GF-D8 (cell line): ENCODE data around the gene ATG7.
A peak's percentile ranks its signal among the peaks of the same experiment; 100 is the strongest.

Experiments
- DNase-seq: peaks from one replicate; lab custom pipeline; 2025; lab: John Stamatoyannopoulos, UW

The ATG7 gene

DNA sequence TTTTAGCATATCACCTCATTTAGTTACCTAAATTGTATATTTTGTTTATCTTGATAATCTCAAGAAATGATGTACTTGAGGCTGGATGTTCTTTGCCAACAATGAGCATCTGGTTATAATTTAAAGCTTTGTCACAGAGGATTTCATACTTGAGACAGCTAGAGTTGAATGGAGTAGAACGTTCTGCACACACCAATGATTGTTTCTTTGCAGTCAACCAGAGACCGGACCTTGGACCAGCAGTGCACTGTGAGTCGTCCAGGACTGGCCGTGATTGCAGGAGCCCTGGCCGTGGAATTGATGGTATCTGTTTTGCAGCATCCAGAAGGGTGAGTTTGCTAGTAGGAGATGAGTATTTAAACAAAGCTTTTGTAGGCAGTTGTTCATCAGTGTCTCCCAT lies 90.4 kb downstream of the ATG7 start:
- no peak for DNase-seq

DNA sequence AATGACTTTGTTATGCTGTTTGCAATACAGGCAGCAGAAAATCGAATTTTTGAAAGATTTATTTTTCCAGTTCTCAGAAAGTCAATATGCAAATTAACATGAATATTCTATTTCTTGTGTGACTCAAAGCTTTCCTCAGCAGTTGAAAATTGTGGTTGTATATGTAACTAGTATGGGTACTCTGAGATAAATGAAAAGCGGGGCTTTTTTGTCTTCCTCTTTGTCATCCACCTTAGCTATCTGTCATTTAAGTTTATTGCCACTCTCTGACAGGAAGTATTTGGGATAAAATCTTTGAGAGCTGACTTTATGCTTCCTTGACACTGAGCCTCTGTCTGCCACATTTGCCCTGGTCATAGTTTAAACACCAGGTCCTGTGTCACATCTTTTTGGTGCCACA lies 91.5 kb downstream of the ATG7 start:
- no peak for DNase-seq

DNA sequence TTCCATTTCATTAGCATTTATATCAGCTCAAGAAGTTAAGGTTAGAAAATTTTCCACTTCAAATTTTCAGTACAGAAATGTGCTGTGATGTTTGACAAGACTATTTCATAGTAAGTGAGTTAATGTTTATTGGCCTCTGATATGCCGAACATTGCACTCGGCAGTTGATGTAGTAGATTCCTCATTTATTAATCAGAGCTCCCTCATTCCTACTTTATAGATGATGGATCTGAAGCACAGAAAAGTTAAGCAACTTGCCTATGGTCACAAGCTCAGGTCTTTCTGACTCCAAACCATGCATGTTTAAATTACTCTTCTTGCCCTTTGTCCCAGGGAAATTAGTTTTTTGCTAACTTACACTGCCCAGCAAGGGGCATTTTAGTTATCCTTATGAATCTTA lies 92.0 kb downstream of the ATG7 start:
- DNase-seq = no peak

DNA sequence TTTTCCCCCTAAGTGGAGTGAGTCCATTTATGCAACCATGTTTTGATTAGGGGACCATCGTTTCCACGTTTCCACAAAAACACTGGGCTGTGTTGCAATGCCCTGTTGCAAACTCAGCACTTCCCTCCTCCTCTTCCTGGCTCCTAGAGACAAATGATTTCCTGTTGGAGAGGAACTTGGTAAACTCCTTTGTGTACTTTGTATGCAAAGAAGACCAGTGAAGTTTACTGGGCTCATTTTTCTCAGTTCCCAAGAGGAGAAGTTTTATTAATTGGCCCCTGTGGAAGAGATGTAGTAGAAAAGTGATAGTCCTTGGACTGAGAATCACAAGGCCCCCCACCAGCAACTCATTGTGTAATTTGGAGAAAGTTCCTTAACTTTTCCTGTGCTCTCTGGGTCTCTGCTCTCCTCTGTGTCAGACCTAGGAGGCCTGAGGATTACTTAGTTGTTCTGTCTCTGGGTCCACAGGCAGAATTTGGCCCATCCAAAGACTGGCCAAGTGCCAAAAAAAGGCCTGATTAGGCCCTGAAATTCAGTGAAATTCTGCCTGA lies 95.0 kb downstream of the ATG7 start:
- peak; percentile 47 for DNase-seq

DNA sequence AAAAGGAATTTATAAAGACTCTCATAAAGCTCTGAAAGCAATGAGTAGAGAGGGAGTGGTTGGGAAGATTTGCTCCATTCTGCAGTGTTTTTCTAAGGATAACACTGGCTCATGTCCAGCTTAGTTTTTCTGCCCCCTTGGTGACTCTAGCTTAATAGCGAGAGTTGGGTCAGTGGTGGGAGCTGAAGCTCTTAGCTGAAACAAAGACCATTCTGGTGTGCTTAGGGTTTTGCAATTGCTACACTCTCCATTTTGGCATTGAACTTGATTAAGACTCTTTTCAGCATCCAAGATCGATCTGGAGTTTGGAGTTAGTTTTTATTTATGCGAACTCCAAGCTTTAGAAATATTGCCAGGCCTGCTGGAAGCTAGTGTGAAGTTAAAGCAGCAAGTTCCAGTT lies 98.0 kb downstream of the ATG7 start:
- no peak for DNase-seq

DNA sequence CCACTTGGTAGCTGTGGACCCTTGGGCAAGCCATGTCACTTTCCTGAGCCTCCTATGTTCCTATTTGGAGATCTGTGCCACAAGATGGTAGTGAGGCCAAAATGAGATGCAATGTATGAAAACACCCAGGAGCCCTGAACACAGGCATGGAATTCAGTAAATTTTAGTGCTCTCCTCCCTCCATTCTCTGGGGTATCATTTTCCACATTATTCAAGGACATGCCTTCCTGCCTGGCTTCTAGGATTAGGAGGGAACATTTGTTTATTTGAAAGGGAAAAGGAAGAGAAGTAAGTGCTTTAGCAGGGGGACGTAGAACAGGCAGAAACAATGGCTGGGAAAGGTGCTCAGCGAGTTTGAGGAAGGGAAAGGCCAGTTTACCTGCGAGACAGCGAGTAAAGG lies 98.8 kb downstream of the ATG7 start:
- no peak for DNase-seq

DNA sequence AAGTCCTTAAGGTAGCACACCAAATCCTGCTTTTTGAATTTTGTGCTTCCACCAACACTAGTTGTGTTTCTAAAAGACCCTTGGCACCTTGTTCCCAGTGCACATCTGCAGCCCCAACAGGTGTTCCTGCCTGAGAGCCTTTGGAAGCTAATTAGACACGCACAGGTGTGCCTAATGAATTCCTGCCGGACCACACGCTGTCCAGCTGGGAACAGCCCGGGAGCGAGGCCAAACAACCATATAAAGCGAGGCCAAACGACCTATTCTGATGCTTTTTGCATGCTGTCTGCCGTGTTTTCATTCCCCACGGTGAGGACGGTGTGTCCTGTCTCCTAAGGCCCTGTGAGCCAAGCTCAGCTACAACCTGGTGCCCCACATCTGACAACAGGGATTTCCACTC lies 99.5 kb downstream of the ATG7 start:
- DNase-seq = no peak

DNA sequence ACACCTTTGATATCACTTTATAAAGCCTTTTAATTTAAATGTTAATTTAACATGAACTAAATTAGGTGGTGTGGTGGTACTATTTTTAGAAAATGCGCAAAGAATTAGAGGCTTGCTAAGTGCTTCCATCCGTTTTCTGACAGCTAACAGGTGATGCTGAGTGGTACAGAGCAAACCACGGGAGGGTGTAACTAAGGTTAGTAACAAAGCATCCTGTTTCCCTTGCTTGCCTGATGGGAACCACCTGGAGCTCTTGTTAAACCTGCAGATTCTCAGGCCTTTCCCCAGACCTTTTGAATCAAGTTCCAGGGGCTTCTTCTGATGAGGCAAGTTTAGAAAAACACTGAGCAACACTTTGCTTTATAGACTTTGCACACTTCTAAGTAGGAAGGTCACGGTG lies 101.0 kb downstream of the ATG7 start:
- no peak for DNase-seq

DNA sequence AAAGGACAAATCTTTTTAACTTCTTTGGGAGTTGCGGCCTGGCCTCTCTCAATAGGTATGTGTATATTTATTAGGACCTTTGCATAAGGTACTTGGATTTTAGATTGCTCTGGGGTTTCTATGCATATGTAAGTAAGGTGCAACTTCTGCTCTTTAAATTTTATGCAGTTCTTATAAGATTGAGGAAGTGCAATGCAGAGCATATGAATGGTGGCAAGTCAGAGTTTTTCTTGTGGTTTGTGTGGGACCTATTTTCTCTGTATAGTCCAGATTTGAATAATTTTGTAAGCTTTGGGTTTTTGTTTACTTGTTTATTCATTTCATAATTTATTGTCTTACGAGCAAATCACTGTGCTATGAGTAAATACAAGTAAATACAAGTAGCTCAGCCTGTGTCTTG lies 101.5 kb downstream of the ATG7 start:
- DNase-seq = no peak

DNA sequence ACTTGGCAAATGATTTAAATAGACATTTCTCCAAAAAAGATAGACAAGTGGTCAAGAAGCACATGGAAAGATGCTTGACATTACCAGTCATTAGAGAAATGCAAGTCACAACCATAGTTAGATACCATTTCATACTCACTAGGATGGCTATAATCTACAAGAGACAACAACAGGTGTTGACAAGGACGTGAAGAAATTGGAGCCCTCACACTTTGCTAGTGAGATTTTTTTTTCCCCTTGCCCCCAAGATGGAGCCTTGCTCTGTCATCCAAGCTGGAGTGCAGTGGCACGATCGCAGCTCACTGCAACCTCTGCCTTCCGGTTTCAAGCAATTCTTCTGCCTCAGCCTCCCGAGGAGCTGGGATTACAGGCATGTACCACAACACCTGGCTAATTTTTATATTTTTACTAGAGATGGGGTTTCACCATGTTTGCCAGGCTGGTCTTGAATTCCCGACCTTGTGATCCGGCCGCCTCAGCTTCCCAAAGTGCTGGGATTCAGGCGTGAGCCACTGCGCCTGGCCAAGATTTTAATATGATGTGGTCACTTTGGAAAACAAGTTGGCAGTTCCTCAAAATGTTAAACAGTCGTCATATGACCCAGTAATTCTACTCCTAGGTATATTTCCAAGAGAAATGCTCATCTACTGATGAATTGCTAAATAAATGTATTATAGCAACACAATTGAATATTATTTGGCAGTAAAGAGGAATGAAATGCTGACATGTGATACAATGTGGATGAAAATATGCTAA lies 103.3 kb downstream of the ATG7 start:
- DNase-seq = no peak

DNA sequence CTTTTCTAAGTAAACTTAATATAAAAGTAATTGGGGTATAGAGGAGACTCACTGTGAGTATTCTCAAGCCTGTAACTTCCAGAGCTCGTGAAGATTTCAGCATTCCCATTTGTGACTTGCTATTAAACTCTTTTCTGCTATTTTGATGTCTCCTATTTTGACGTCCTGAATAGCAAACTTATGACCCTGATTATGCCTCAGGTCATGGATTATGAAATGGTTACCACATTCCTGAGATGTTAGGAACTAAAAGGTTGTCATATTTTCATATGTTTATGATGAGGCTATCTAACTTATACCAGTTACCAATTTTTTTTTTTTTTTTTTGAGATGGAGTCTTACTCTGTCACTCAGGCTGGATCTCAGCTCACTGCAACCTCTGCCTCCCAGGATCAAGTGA lies 105.5 kb downstream of the ATG7 start:
- DNase-seq = no peak

DNA sequence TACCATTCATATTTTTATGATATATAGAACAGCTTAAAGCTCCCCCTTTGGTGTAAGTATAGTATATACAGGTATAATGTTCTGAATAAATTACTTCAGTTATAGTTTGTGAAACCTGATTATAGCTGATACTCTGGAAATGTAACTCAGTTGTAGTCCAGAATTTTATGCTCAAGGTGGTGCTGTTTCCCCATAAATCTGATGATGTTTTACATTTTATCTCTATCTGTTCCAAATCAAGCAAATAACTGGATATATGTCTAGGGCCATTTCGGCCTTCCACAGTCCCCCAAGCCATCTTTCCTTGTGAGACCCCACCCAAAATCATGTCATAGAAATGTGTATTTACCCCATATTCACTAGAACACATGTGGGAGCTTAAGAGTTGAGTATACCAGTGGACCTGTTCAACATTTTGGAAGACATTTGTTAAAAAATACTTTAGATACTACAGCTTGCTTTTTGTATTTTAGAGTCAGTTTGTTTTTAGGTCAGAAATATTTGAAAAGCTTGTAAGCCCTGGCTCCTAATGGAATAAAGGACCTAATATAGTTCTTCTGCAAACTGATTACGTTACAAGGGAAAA lies 107.1 kb downstream of the ATG7 start:
- DNase-seq = peak; percentile 12

DNA sequence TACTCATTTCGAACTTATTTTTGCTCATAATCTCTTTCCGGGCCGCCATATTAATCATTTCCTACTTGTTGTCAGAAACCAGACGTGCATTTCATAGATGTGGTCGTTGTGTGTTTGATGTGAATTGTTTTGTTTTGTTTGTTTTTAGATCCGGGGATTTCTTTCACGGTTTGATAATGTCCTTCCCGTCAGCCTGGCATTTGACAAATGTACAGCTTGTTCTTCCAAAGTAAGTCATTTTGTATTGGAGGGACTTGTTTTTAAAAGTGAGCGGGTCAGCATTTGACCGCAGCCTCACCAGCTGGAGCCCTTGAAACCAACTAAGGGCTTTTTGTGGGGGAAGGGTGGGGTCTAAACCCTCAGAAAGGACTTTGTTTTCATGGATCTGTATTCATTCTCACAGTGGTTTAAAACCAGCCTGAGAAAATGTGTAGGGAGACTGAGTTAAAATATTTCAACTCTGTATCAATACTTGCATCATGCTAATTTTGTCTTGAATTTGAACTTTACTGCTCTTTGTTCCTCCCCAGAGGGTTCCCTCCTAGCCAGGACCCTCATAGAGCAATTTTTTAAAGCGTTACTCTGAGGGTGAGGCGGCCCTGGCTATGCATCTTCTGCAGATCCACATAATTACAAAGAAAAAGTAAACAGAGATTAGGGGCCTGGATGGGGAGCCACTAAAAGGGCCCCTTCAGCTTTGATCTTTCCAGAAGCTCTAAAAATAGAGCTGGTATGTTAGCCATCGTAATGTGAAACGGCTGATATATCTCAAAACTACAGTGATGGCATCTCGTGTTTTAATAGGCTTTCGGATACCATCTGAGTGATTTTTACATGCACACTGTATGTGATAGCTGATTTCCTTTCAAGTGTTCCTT lies 107.9 kb downstream of the ATG7 start:
- DNase-seq = no peak

DNA sequence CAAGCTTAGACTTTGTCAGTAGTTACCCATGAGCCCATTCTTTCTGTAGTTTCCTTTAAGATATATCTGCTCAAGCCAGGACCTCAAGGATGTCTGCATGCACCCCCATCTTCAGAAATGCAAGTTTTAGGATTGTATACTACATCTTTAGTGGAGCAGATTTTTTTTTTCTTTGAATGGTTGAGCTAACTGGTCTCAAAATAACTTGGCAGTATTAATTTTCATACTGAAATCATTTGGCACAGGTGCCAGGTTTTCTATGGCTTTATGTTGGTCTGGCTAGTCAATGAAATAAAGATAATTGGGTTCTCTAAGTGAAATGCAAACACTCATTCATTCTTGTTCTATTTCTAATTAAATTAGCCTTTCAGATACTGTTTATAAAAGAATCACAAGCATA lies 108.9 kb downstream of the ATG7 start:
- DNase-seq = no peak

DNA sequence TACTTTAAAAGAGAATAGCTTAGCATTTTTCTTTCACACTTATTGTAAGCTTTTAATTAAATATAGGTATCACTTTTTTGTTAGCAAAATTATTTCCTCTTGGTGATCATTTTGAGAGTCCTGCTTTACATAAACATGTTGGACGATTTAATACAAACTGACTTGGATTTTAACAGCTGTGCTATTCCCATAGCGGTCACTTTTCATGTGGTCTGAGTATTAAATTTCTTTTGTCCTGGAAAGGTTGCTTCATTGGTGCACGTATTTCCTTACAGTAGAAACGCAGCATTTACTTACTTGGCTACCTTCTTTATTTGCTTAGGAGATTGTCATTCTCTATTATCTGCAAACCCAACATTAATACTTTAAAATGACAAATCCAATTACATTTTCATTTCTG lies 109.4 kb downstream of the ATG7 start:
- DNase-seq = no peak

DNA sequence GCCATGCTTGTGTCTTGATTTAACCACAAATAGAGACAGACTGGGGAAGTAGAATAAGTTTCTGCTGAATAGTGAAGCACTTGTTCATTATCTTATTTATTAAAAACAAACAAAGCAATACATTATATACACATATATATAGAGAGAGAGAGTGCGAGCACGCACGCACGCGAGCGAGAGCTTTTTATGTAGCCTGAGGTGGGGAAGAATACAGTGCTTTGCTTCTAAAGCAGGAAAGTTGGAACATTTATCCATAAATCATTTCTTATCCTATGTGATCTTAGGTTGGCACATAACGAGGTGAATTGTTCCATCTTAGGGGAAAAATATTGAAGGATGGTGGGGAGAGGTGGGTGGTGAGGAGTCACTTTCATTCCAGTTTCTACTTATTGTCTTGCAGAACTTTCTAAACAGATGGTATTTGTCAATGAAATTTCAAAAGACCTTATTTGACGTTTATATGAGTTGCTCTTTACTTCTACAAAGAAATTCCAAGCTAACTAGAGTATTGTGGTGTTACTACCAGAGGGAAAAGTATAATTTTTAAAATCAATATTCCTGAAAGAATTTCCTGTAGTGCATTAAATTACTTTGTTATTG lies 110.0 kb downstream of the ATG7 start:
- no peak for DNase-seq

DNA sequence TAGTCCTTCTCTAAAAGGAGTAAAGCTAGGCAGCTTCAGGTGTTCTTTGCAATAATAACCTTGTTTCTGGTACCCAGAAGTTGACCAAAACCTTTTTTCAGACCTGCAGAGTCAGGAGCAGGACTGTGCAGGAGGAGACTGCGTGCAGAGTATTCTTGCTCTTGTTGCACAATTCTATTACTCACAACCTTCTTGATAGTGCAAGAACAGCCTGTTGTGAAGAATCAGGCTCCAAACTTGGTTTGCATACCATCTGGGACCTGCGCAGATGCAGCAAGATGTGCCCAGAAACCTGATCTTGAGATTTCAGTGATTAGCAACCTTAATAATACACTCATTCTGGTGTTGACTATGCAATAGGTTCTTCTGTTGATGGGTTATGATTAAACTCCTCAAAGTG lies 111.9 kb downstream of the ATG7 start:
- no peak for DNase-seq

DNA sequence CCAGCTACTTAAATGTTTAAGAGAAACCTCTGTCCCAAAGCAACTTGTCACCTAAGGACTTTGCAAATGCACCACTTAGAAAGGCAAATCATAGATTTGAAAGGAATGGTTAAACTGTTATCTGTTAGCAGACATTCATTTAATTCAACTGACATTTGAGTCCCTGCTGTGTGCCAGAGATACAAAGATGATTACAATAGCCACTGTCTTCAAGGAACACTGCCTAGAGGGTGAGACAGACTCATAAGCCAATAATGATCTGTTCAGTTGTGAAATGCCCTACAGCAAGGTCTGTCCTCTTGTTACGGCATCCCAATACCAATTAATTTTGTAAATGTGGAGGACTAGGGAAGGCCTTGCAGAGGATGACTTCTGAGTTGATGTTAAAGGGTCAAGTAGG lies 113.1 kb downstream of the ATG7 start:
- no peak for DNase-seq

DNA sequence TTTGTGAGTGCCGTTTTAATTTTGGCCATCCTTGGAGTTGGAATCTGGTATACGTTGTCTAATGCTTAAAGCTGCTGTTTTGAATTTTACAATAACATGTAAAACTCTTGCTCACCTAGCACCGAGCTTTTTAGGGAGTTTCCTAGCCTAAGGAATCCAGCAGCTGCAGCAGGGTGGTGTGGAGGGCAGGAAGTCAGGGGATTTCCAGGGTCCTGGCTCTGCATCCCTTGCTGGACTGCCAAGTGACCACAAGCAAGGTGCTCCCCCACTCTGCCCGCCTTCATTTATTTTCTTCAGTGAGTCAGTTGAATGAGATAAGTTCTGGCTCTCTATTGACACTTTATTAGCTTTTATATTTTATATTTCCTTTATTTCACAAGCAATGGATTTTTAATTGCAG lies 113.7 kb downstream of the ATG7 start:
- no peak for DNase-seq

DNA sequence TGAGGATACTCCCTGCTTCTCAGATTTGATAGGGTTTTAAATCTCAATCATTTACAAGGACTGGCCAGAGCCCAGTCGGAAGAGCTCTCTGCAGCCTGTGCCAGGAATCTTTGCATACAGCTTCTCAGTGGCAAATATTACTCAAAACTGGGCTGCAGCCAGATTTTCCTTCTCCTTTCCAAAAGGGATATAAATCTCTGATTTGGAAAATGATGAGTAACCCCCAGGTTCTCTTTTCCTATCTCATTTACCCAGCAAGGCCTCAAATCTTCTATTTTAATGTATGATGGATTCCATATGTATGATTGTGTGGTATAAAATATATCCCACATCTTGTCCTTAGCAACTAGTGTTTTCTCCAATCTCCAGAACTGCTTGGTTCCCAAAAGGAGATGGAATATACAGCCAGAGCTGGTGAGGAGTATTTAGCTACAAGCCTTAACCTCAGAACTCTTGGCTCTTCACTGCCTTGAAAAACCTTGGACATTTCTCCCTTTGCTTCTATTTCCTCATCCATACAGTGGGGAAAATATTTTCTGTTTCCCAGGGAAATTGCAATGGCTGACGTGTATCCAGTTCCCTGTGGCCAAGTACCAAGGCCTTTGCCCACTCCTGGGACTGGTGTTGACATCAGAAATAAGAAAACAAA lies 114.4 kb downstream of the ATG7 start:
- DNase-seq = no peak

DNA sequence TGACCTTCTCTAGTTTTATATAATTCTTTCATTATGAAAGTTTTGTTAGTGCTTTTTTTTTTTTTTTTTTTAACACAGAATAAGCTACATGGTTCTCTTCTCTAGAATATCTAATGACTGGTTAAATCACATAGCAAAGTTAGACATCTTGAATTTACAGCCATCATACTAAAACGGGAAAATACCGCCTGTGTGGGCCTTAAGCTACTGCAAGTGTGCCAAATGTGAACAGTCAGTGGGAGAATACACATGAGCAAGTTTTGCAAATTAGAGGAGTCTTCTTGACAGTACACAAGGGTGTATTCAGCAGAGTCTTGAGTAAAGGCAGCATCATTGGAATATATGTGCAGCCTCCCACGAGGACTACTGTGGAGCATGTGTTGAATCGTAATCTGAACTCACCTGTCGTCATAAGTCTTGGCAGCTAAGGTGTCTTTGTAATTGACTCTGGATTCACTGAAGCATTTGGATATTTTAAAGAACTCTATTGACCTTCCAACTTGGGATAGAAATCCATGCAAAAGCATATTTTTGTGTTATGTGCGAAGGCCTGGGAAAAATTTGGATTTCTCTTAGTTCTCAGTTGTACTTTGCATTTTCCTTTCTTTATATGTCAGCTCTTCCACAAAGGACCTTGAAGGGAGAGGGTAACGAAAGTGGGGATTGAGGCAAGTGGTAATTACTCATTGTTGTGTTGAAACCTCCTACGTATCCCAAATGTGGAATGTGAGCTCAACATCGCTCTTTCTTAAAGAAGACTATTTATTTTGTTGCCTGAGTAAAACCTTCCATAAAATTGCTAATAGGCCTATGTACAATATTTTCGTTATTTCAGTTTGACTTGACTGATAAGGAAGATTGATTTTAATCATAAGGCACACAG lies 117.4 kb downstream of the ATG7 start:
- DNase-seq = no peak
